ENCODE data around the gene TRHDE. TPM values are rescaled to one million over a fixed set of nuclear protein-coding genes. Genes with fewer than 3 reads are reported as not detected.

TRHDE gene
- total and polyA plus RNA-seq, 9 donors: 3.4 to 35.5 (median 18.2) TPM

GRCh38 chr12:72448805-72449204 is 176.6 kb downstream of the TRHDE start:
- intact Hi-C loops (cut with DNase I): loop anchor here in 1 of 4 donors (5.0 kb wide), 1 partner anchor 83 kb away; no protein-coding TSS in a partner anchor
- H3K27me3 ChIP-seq: no peaks in the 10 kb centered on the region
- 70 to 85% (median 83%) methylated on average over 2 of the region's 2 CpGs for WGBS, 3 donors
- no peaks in the 10 kb centered on the region for H3K9me3 ChIP-seq
- no peaks in the 10 kb centered on the region for H3K4me1 ChIP-seq (ENCODE audit: insufficient read depth)
- no peak for TF ChIP-seq CTCF (IDR thresholded peaks at IDR 0.05)
- no peak for TF ChIP-seq EP300 (IDR thresholded peaks at IDR 0.05)
- no peak for TF ChIP-seq POLR2A (IDR thresholded peaks at IDR 0.05)
- no peak overlapping the region for H3K4me3 ChIP-seq
- H3K27ac ChIP-seq: no peak overlapping the region
- DNase-seq: no peak
- H3K36me3 ChIP-seq: no peaks in the 10 kb centered on the region

GRCh38 chr12:72453066-72453465 is 180.9 kb downstream of the TRHDE start:
- TF ChIP-seq CTCF (IDR thresholded peaks at IDR 0.05) (no peak), POLR2A (IDR thresholded peaks at IDR 0.05) (no peak), EP300 (IDR thresholded peaks at IDR 0.05) (no peak)
- Histone ChIP-seq H3K9me3 (no peaks in the 10 kb centered on the region), H3K4me3 (no peak overlapping the region), H3K36me3 (no peaks in the 10 kb centered on the region), H3K27ac (no peak overlapping the region), H3K4me1 (ENCODE audit: insufficient read depth) (no peaks in the 10 kb centered on the region), H3K27me3 (no peaks in the 10 kb centered on the region)
- DNase-seq: no peak
- intact Hi-C loops (cut with DNase I): no loop called here

- Histone ChIP-seq H3K9me3 (no peaks in the 10 kb centered on the region), H3K36me3 (no peaks in the 10 kb centered on the region), H3K4me3 (no peak overlapping the region), H3K27me3 (no peaks in the 10 kb centered on the region), H3K27ac (no peak overlapping the region), H3K4me1 (ENCODE audit: insufficient read depth) (no peaks in the 10 kb centered on the region)
- WGBS, 3 donors: 81 to 94% (median 87%) methylated on average over 2 of the region's 2 CpGs
- TF ChIP-seq CTCF (IDR thresholded peaks at IDR 0.05): no peak
- no peak for TF ChIP-seq POLR2A (IDR thresholded peaks at IDR 0.05)
- no peak for TF ChIP-seq EP300 (IDR thresholded peaks at IDR 0.05)
- DNase-seq: no peak
- intact Hi-C loops (cut with DNase I): no loop called here
Measured at GRCh38 chr12:72453550-72453949, 181.4 kb downstream of the TRHDE start.

GRCh38 chr12:72464471-72464870 is 192.3 kb downstream of the TRHDE start:
- no peaks in the 10 kb centered on the region for H3K27me3 ChIP-seq
- no peak for DNase-seq
- no peak overlapping the region for H3K4me3 ChIP-seq
- H3K36me3 ChIP-seq: no peaks in the 10 kb centered on the region
- no peak for TF ChIP-seq POLR2A (IDR thresholded peaks at IDR 0.05)
- no peak for TF ChIP-seq EP300 (IDR thresholded peaks at IDR 0.05)
- TF ChIP-seq CTCF (IDR thresholded peaks at IDR 0.05): no peak
- H3K27ac ChIP-seq: no peak overlapping the region
- intact Hi-C loops (cut with DNase I): no loop called here
- no peaks in the 10 kb centered on the region for H3K9me3 ChIP-seq
- H3K4me1 ChIP-seq (ENCODE audit: insufficient read depth): no peaks in the 10 kb centered on the region

- no peaks in the 10 kb centered on the region for H3K4me1 ChIP-seq (ENCODE audit: insufficient read depth)
Measured at GRCh38 chr12:72465155-72465554, 193.0 kb downstream of the TRHDE start.

More at GRCh38 chr12:72465155-72465554, 193.0 kb downstream of the TRHDE start:
- TF ChIP-seq CTCF (IDR thresholded peaks at IDR 0.05) (no peak), POLR2A (IDR thresholded peaks at IDR 0.05) (no peak), EP300 (IDR thresholded peaks at IDR 0.05) (no peak)
- no peaks in the 10 kb centered on the region for H3K27me3 ChIP-seq
- intact Hi-C loops (cut with DNase I): no loop called here
- DNase-seq: no peak
- H3K36me3 ChIP-seq: no peaks in the 10 kb centered on the region
- no peak overlapping the region for H3K27ac ChIP-seq
- 88 to 91% (median 90%) methylated on average over 1 of the region's 1 CpG for WGBS, 3 donors
- H3K9me3 ChIP-seq: no peaks in the 10 kb centered on the region
- no peak overlapping the region for H3K4me3 ChIP-seq
